Astrocyte (in vitro differentiated cells and primary cell): ENCODE results near the gene PPA2.

Experiments
- EZH2 ChIP-seq: IDR thresholded peaks from 2 replicates; pipeline ENCODE4 v1.6.1; 2012; ENCODE audit warnings: mild to moderate bottlenecking, low read length, inconsistent platforms; ENCODE audit not compliant: insufficient read depth
- TF ChIP-seq, protein P1 (sequence below): IDR thresholded peaks from 2 replicates; pipeline ENCODE4 v1.5.1; 2011; ENCODE audit warnings: low read depth, mild to moderate bottlenecking, inconsistent platforms, low read length, moderate library complexity; ENCODE audit not compliant: insufficient read depth

DNA sequence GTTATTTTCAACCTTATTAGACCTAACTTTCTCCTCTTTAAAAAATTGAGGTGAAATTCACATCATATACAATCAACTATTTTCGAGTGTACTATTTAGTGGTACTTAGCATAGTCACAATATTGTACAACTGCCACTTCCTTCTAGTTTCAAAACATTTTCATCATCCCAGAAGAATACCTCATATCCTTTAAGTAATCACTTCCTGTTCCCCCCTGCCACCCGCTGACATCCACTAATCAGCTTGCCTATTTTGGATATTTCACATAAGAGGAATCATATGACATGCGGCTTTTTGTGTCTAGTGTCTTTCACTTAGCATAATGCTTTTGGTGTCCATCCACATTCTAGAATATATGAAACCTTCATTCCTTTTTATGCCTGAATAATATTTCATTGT lies 10.0 kb upstream of the PPA2 start:
- TF ChIP-seq, protein P1, sequence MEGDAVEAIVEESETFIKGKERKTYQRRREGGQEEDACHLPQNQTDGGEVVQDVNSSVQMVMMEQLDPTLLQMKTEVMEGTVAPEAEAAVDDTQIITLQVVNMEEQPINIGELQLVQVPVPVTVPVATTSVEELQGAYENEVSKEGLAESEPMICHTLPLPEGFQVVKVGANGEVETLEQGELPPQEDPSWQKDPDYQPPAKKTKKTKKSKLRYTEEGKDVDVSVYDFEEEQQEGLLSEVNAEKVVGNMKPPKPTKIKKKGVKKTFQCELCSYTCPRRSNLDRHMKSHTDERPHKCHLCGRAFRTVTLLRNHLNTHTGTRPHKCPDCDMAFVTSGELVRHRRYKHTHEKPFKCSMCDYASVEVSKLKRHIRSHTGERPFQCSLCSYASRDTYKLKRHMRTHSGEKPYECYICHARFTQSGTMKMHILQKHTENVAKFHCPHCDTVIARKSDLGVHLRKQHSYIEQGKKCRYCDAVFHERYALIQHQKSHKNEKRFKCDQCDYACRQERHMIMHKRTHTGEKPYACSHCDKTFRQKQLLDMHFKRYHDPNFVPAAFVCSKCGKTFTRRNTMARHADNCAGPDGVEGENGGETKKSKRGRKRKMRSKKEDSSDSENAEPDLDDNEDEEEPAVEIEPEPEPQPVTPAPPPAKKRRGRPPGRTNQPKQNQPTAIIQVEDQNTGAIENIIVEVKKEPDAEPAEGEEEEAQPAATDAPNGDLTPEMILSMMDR = no peak
- TF ChIP-seq EZH2 = no peak
